Smooth muscle cell (in vitro differentiated cells): ENCODE measurements around the gene PAQR7. TPM values are rescaled to one million over a fixed set of nuclear protein-coding genes. Genes with fewer than 3 reads are reported as not detected.

Source experiments
- DNase-seq: peaks from one replicate; lab custom pipeline; 2025; ENCODE audit not compliant: unreplicated experiment; lab: John Stamatoyannopoulos, UW
- H2AFZ ChIP-seq: fragments of 200-600 bp; sonication (generic); 2 replicates; pipeline ENCODE4 v1.6.0; 2016; ENCODE audit warnings: antibody characterized with exemption, low read depth, mild to moderate bottlenecking
- H3F3A ChIP-seq: fragments of 200-600 bp; sonication (generic); 2 replicates; pipeline ENCODE4 v1.6.0; 2017; ENCODE audit warnings: antibody characterized with exemption, low read depth
- H3K27ac ChIP-seq: fragments of 200-600 bp; sonication (generic); 2 replicates; pipeline ENCODE4 v1.5.1; 2016; ENCODE audit warnings: low read depth, mild to moderate bottlenecking
- H3K27me3 ChIP-seq: fragments of 200-600 bp; sonication (generic); 2 replicates; pipeline ENCODE4 v1.6.1; 2016; ENCODE audit warnings: low read depth, mild to moderate bottlenecking
- H3K36me3 ChIP-seq: fragments of 200-600 bp; sonication (generic); 2 replicates; pipeline ENCODE4 v1.5.1; 2016; ENCODE audit warnings: low read depth
- H3K4me1 ChIP-seq: fragments of 200-600 bp; sonication (generic); 2 replicates; pipeline ENCODE4 v1.5.1; 2016; ENCODE audit warnings: low read depth
- H3K4me2 ChIP-seq: fragments of 200-600 bp; sonication (generic); 2 replicates; pipeline ENCODE4 v1.6.0; 2016; ENCODE audit warnings: mild to moderate bottlenecking
- H3K4me3 ChIP-seq: fragments of 200-600 bp; sonication (generic); 2 replicates; pipeline ENCODE4 v1.5.1; 2016; ENCODE audit warnings: mild to moderate bottlenecking
- H3K79me2 ChIP-seq: fragments of 200-600 bp; sonication (generic); 2 replicates; pipeline ENCODE4 v1.6.0; 2016; ENCODE audit warnings: low read depth, mild to moderate bottlenecking
- H3K9ac ChIP-seq: fragments of 200-600 bp; sonication (generic); 2 replicates; pipeline ENCODE4 v1.6.0; 2016; ENCODE audit warnings: low read depth
- H3K9me3 ChIP-seq: fragments of 200-600 bp; sonication (generic); replicated peaks from 2 replicates; pipeline ENCODE4 v1.5.1; 2016; ENCODE audit warnings: low read depth
- H4K20me1 ChIP-seq: fragments of 200-600 bp; sonication (generic); 2 replicates; pipeline ENCODE4 v1.6.0; 2016; ENCODE audit warnings: low read depth
- CTCF ChIP-seq: fragments of 200-600 bp; sonication (generic); IDR thresholded peaks from 2 replicates; pipeline ENCODE4 v1.5.1; 2017; ENCODE audit warnings: borderline replicate concordance, mild to moderate bottlenecking, antibody characterized with exemption; ENCODE audit not compliant: insufficient read depth, poor library complexity, severe bottlenecking
- WGBS: methylation state at CpG from one replicate; pipeline ENCODE4 v1.1.7; 2016; ENCODE audit warnings: low lambda C conversion rate; 5-methylcytosine and 5-hydroxymethylcytosine counted together
- polyA plus RNA-seq: library from polyadenylated mRNA; unstranded; fragments of >200 nt; fragmentation: Nextera tagmentation; extraction: Ambion mirVana; gene quantifications from 2 replicates; pipeline ENCODE4 v1.2.1, GENCODE V29; 2016
- total RNA-seq: library from RNA; depleted of rRNA; stranded (reverse); fragments of >200 nt; gene quantifications from 2 replicates; pipeline ENCODE4 v1.2.3, GENCODE V29; 2014

The PAQR7 gene
- total and polyA plus RNA-seq, 2 experiments from 2014 or later: 2.9 to 10.0 TPM

- Histone ChIP-seq H3K4me2 (no peak overlapping the region), H3K36me3 (no peaks in the 10 kb centered on the region), H2AFZ (no peak overlapping the region), H3K4me1 (peaks cover 11% of the 10 kb centered on the region), H3K9me3 (no peaks in the 10 kb centered on the region), H4K20me1 (peaks cover 7% of the 10 kb centered on the region), H3K27me3 (no peaks in the 10 kb centered on the region), H3K27ac (no peak overlapping the region), H3K4me3 (no peak overlapping the region), H3F3A (peaks cover 17% of the 10 kb centered on the region), H3K79me2 (peaks cover 12% of the 10 kb centered on the region), H3K9ac (no peak overlapping the region)
- no peak for DNase-seq
- no peak for TF ChIP-seq CTCF
- 97% methylated on average over 15 of the region's 15 CpGs for WGBS
Observed at GRCh38 chr1:25816112-25816718, 59.3 kb downstream of the PAQR7 start.

GRCh38 chr1:25815208-25816111, 60.0 kb downstream of the PAQR7 start:
- 98% methylated on average over 24 of the region's 24 CpGs for WGBS
- no peak overlapping the region for H3K9ac ChIP-seq
- no peak for TF ChIP-seq CTCF

GRCh38 chr1:25814549-25815087, 60.9 kb downstream of the PAQR7 start:
- no peak overlapping the region for H3K9ac ChIP-seq
- peaks cover 7% of the 10 kb centered on the region for H4K20me1 ChIP-seq
- no peak overlapping the region for H3K4me2 ChIP-seq
- H3K79me2 ChIP-seq: no peaks in the 10 kb centered on the region
- no peak overlapping the region for H3K4me3 ChIP-seq
- H2AFZ ChIP-seq: no peak overlapping the region
- DNase-seq: no peak
- no peaks in the 10 kb centered on the region for H3K9me3 ChIP-seq
- 95% methylated on average over 7 of the region's 7 CpGs for WGBS
- no peaks in the 10 kb centered on the region for H3K36me3 ChIP-seq
- no peak for TF ChIP-seq CTCF
- no peaks in the 10 kb centered on the region for H3K27me3 ChIP-seq
- no peak overlapping the region for H3K27ac ChIP-seq
- H3F3A ChIP-seq: peaks cover 17% of the 10 kb centered on the region
- H3K4me1 ChIP-seq: peaks cover 7% of the 10 kb centered on the region

More at GRCh38 chr1:25815208-25816111, 60.0 kb downstream of the PAQR7 start:
- H3K36me3 ChIP-seq: no peaks in the 10 kb centered on the region
- no peak for DNase-seq
- peaks cover 17% of the 10 kb centered on the region for H3F3A ChIP-seq
- no peak overlapping the region for H3K4me3 ChIP-seq
- no peak overlapping the region for H2AFZ ChIP-seq
- H3K4me2 ChIP-seq: no peak overlapping the region
- peaks cover 5% of the 10 kb centered on the region for H3K79me2 ChIP-seq
- H3K4me1 ChIP-seq: peaks cover 7% of the 10 kb centered on the region
- no peak overlapping the region for H3K27ac ChIP-seq
- no peaks in the 10 kb centered on the region for H3K9me3 ChIP-seq
- H3K27me3 ChIP-seq: no peaks in the 10 kb centered on the region
- H4K20me1 ChIP-seq: peaks cover 3% of the 10 kb centered on the region
